Esophagus squamous epithelium (tissue), 4 donors: ENCODE data around the gene SLC17A2.

Source experiments
- CTCF ChIP-seq, 6 experiments: fragments of 450-650 bp in 4 of 6; fragments of 200-600 bp in 2 of 6; sonication (generic) in 2 of 6; IDR thresholded peaks; one replicate each; pipeline ENCODE4 v1.5.1; 2016 to 2019; ENCODE audit warnings: antibody characterized with exemption in 6 of 6, mild to moderate bottlenecking in 4 of 6, moderate library complexity in 4 of 6
- POLR2A ChIP-seq, 4 donors: fragments of 450-650 bp; IDR thresholded peaks; one replicate each; pipeline ENCODE4 v1.6.1; 2017; ENCODE audit warnings: antibody characterized with exemption in 4 of 4, mild to moderate bottlenecking in 4 of 4, moderate library complexity in 3 of 4

DNA sequence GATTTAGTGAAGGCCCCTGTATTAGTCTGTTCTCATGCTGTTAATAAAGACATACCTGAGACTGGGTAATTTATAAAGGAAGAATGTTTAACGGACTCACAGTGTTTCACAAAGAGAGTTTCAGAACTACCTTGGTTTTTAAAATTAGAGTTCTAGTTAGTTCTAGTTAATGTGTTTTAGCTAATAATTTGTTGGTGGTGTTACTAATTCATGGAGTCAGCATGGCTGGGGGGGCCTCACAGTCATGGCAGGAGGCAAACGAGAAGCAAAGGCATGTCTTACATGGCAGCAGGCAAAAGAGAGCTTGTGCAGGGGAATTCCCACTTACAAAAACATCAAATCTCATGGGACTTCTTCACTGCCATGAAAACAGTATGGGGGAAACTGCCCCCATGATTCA is 44.4 kb downstream of the SLC17A2 start:
- no peak for TF ChIP-seq CTCF (IDR thresholded peaks at IDR 0.05)
- no peak for TF ChIP-seq POLR2A (IDR thresholded peaks at IDR 0.05)
